ENCODE data around the gene CRTC3. TPM values are rescaled to one million over a fixed set of nuclear protein-coding genes. Genes with fewer than 3 reads are reported as not detected.

CRTC3 gene
- total RNA-seq, 1 experiment from 2014 or later = 25.9 TPM

GRCh38 chr15:90664650-90665287 lies 135.0 kb downstream of the CRTC3 start:
- POLR2A ChIA-PET = interaction anchor here (0.7 to 5.0 kb wide), 5 partner anchors 15 to 771 kb away, joined by 3 to 31 read pairs (median 3); partner anchors contain the start of genes AP3S2 and BLM
- H3K4me3 Mint-ChIP-seq (ENCODE audit: unreplicated experiment) = peak overlapping the region; percentile 73
- BruUV-seq (replicated peaks) = no TSS peak
- intact Hi-C loops (cut with micrococcal nuclease) = no loop called here
- TF ChIP-seq, protein P1, sequence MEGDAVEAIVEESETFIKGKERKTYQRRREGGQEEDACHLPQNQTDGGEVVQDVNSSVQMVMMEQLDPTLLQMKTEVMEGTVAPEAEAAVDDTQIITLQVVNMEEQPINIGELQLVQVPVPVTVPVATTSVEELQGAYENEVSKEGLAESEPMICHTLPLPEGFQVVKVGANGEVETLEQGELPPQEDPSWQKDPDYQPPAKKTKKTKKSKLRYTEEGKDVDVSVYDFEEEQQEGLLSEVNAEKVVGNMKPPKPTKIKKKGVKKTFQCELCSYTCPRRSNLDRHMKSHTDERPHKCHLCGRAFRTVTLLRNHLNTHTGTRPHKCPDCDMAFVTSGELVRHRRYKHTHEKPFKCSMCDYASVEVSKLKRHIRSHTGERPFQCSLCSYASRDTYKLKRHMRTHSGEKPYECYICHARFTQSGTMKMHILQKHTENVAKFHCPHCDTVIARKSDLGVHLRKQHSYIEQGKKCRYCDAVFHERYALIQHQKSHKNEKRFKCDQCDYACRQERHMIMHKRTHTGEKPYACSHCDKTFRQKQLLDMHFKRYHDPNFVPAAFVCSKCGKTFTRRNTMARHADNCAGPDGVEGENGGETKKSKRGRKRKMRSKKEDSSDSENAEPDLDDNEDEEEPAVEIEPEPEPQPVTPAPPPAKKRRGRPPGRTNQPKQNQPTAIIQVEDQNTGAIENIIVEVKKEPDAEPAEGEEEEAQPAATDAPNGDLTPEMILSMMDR (IDR thresholded peaks at IDR 0.05; ENCODE audit: unreplicated experiment) = no peak
- H3K4me1 Mint-ChIP-seq (ENCODE audit: insufficient read depth, unreplicated experiment) = peaks cover 41% of the 10 kb centered on the region
- no peaks in the 10 kb centered on the region for H3K9me3 Mint-ChIP-seq (ENCODE audit: unreplicated experiment)
- H3K27me3 Mint-ChIP-seq (ENCODE audit: insufficient read depth, unreplicated experiment) = no peaks in the 10 kb centered on the region
- CTCF ChIA-PET = interaction anchor here (1.0 to 1.7 kb wide), 3 partner anchors 25 to 270 kb away, joined by 3 to 5 read pairs (median 4); partner anchors contain the start of gene UNC45A
- no peak for DNase-seq (ENCODE audit: unreplicated experiment)
- H3K27ac Mint-ChIP-seq (ENCODE audit: low read depth, unreplicated experiment) = peak overlapping the region; percentile 86
- H3K36me3 Mint-ChIP-seq (ENCODE audit: insufficient read depth, unreplicated experiment) = peaks cover 6% of the 10 kb centered on the region

GRCh38 chr15:90665288-90666134 lies 135.8 kb downstream of the CRTC3 start:
- POLR2A ChIA-PET = interaction anchor here (0.7 to 5.0 kb wide), 5 partner anchors 15 to 772 kb away, joined by 3 to 31 read pairs (median 3); partner anchors contain the start of genes AP3S2 and BLM
- TF ChIP-seq, protein P1 (IDR thresholded peaks at IDR 0.05; ENCODE audit: unreplicated experiment) = no peak

DNA sequence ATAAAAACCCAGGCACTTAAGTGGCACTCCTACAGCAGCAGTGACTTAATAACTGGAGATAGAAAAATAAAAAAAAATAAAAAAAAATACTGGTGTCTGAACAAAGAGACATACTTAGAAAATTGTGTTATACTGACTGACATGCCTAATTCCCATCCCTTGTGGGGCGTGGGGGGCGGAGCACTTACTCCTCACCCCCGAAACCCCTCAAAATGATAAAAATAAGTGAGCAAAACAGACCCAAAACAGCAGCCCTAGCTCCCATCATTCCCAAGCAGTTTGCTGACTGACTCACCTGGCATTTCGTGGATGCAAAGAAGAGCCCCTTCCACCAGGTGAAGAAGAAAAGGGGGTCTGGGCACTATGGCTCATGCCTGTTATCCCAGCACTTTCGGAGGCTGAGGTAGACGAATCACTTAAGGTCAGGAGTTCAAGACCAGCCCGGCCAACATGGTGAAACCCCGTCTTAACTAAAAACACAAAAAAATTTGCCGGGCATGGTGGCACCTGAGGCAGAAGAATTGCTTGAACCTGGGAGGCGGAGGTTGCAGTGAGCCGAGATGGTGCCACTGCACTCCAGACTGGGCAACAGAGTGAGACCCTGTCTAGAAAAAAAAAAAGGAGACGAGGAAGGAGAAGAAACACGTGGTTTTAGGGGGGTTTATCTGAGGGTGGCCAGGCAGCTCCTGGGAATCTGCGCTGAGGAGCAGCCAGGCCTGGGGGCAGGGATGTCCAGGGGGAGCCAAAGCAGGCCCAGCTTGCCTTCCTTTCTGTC lies 136.6 kb downstream of the CRTC3 start:
- Mint-ChIP-seq H3K9me3 (ENCODE audit: unreplicated experiment) (no peaks in the 10 kb centered on the region), H3K4me3 (ENCODE audit: unreplicated experiment) (peak overlapping the region; percentile 73), H3K27me3 (ENCODE audit: insufficient read depth, unreplicated experiment) (no peaks in the 10 kb centered on the region), H3K4me1 (ENCODE audit: insufficient read depth, unreplicated experiment) (peaks cover 27% of the 10 kb centered on the region), H3K27ac (ENCODE audit: low read depth, unreplicated experiment) (peak overlapping the region; percentile 86), H3K36me3 (ENCODE audit: insufficient read depth, unreplicated experiment) (no peaks in the 10 kb centered on the region)
- DNase-seq (ENCODE audit: unreplicated experiment) = no peak
- CTCF ChIA-PET = interaction anchor here (0.6 to 1.1 kb wide), 7 partner anchors 12 to 346 kb away, joined by 3 to 4 read pairs (median 3); no protein-coding TSS in a partner anchor
- intact Hi-C loops (cut with micrococcal nuclease) = no loop called here
- POLR2A ChIA-PET = interaction anchor here (0.7 to 5.0 kb wide), 3 partner anchors 14 to 51 kb away, joined by 3 to 31 read pairs (median 6); partner anchors contain the start of gene BLM
- TF ChIP-seq, protein P1 (IDR thresholded peaks at IDR 0.05; ENCODE audit: unreplicated experiment) = no peak
- BruUV-seq (replicated peaks) = no TSS peak

More at GRCh38 chr15:90665288-90666134, 135.8 kb downstream of the CRTC3 start:
- Mint-ChIP-seq H3K4me3 (ENCODE audit: unreplicated experiment) (peak overlapping the region; percentile 73), H3K36me3 (ENCODE audit: insufficient read depth, unreplicated experiment) (peaks cover 6% of the 10 kb centered on the region), H3K4me1 (ENCODE audit: insufficient read depth, unreplicated experiment) (peaks cover 35% of the 10 kb centered on the region), H3K27me3 (ENCODE audit: insufficient read depth, unreplicated experiment) (no peaks in the 10 kb centered on the region), H3K9me3 (ENCODE audit: unreplicated experiment) (no peaks in the 10 kb centered on the region), H3K27ac (ENCODE audit: low read depth, unreplicated experiment) (peak overlapping the region; percentile 86)
- CTCF ChIA-PET = interaction anchor here (0.6 to 1.0 kb wide), 3 partner anchors 12 to 276 kb away, joined by 3 to 4 read pairs (median 3); no protein-coding TSS in a partner anchor
- DNase-seq (ENCODE audit: unreplicated experiment) = peak; percentile 68
- TSS peak; percentile 76 for BruUV-seq (replicated peaks)
- intact Hi-C loops (cut with micrococcal nuclease) = no loop called here
